Sigmoid colon (tissue), 4 donors: ENCODE data around the gene KRTAP9-6.

Experiments used
- CTCF ChIP-seq, 4 experiments: fragments of 450-650 bp in 3 of 4; fragments of 200-600 bp in 1 of 4; IDR thresholded peaks; one replicate each; pipeline ENCODE4 v1.5.1; 2016 to 2019; ENCODE audit warnings: antibody characterized with exemption in 4 of 4, mild to moderate bottlenecking in 3 of 4, moderate library complexity in 2 of 4
- POLR2AphosphoS5 ChIP-seq, 4 donors: sonication (generic); formaldehyde crosslinking; IDR thresholded peaks; one replicate each; pipeline ENCODE4 v1.6.1; 2017; ENCODE audit warnings: antibody characterized with exemption in 4 of 4

- TF ChIP-seq CTCF (IDR thresholded peaks at IDR 0.05) (no peak), POLR2AphosphoS5 (IDR thresholded peaks at IDR 0.05) (no peak)
Observed at GRCh38 chr17:41263212-41263611, 2.0 kb upstream of the KRTAP9-6 start.
